Measurements from ENCODE around the gene DNM1. TPM values are rescaled to one million over a fixed set of nuclear protein-coding genes. Genes with fewer than 3 reads are reported as not detected.

DNM1 gene
- total and polyA plus RNA-seq, 2 experiments from 2014 or later: 36.0 to 42.0 TPM

- DNase-seq (ENCODE audit: low spot score) (peak; percentile 96), ATAC-seq (peak; percentile 90)
- peak within 1 kb of the TSS; percentile 94 for H3K4me3 ChIP-seq
- peak within 1 kb of the TSS; percentile 90 for H2AFZ ChIP-seq
- TF ChIP-seq ZNF462 (CRISPR knock-in tag; IDR thresholded peaks at IDR 0.05) (no peak), EZH2phosphoT487 (IDR thresholded peaks at IDR 0.05; ENCODE audit: unreplicated experiment) (no peak), CREB1 (CRISPR knock-in tag; IDR thresholded peaks at IDR 0.05; ENCODE audit: low read depth) (peak; percentile 88), POLR2AphosphoS5 (IDR thresholded peaks at IDR 0.05; ENCODE audit: low read depth) (peak; percentile 93), REST (IDR thresholded peaks at IDR 0.05; ENCODE audit: unreplicated experiment) (no peak)
- H3K27me3 Mint-ChIP-seq (ENCODE audit: insufficient read depth, low read depth, poor library complexity): peaks cover 3% of the 10 kb centered on the region
- H3K9me2 ChIP-seq (ENCODE audit: insufficient read depth): no peaks in the 10 kb centered on the region
- H3K9me3 Mint-ChIP-seq: peaks cover 3% of the 10 kb centered on the region; the same call in 1 of the 3 replicates
- H3F3A ChIP-seq (replicated peaks; ENCODE audit: low read depth): peaks cover 4% of the 10 kb centered on the region; the same call in 1 of the 2 replicates
- peak within 1 kb of the TSS; percentile 94 for H3K4me2 ChIP-seq
- H3K27ac ChIP-seq (ENCODE audit: low read depth): peak within 1 kb of the TSS; percentile 94
- 0 out of 2 replicates have a peak, but pooled peaks cover 5% of the 10 kb centered on the region for H4K20me1 ChIP-seq (replicated peaks; ENCODE audit: insufficient read depth)
- H3K36me3 ChIP-seq (ENCODE audit: insufficient read depth): no peaks in the 10 kb centered on the region
- H3K36me3 Mint-ChIP-seq (ENCODE audit: low read depth): peaks cover 17% of the 10 kb centered on the region
- peaks cover 4% of the 10 kb centered on the region; the same call in 1 of the 2 replicates for H3K4me1 ChIP-seq (ENCODE audit: insufficient read depth)
- H3K27me3 ChIP-seq (ENCODE audit: insufficient read depth): no peaks in the 10 kb centered on the region
- H3K4me1 Mint-ChIP-seq: peaks cover 4% of the 10 kb centered on the region; the same call in 2 of the 3 replicates
- no peaks in the 10 kb centered on the region for H3K79me2 ChIP-seq (replicated peaks; ENCODE audit: insufficient read depth)
- peak within 1 kb of the TSS; percentile 76 for H3K4me3 Mint-ChIP-seq
- peak within 1 kb of the TSS; percentile 89 for H3K27ac Mint-ChIP-seq
These were observed 43.2 kb upstream of the DNM1 start, which contains the start of gene BBLN for GRCh38 chr9:128159784-128160602. Gene BBLN, plus strand, starts transcription at chr9:128160265. Its CDS starts 143 bp downstream, at chr9:128160408.

All from GM23338 (cell line).